Adrenal gland (tissue), 5 donors: ENCODE data around the gene VPS11.

ENCODE experiments used
- CTCF ChIP-seq, 6 experiments: fragments of 450-650 bp in 4 of 6; fragments of 200-600 bp in 2 of 6; sonication (generic) in 1 of 6; IDR thresholded peaks; 1 replicate in 5 of 6; 2 replicates in 1 of 6; pipeline versions ENCODE4 v1.5.1 to v1.8.0; 2016 to 2021; ENCODE audit warnings: antibody characterized with exemption in 6 of 6, mild to moderate bottlenecking in 2 of 6, moderate library complexity in 1 of 6
- POLR2A ChIP-seq, 2 donors: fragments of 450-650 bp; IDR thresholded peaks; one replicate each; pipeline ENCODE4 v1.6.1; 2017; ENCODE audit warnings: antibody characterized with exemption in 2 of 2, mild to moderate bottlenecking in 2 of 2, moderate library complexity in 1 of 2
- donor health status: DM: no; HTN: no; CAD: no.

GRCh38 chr11:119110439-119110838 is 42.8 kb downstream of the VPS11 start:
- TF ChIP-seq POLR2A (IDR thresholded peaks at IDR 0.05), result no peak
- no peak for TF ChIP-seq CTCF (IDR thresholded peaks at IDR 0.05)
